H9 (cell line): ENCODE measurements around the gene MCM3AP. TPM values are rescaled to one million over a fixed set of nuclear protein-coding genes. Genes with fewer than 3 reads are reported as not detected.

ENCODE experiments used
- DNase-seq: peaks from one replicate; pipeline ENCODE4 v3.0.0-alpha.2; 2017
- H2AFZ ChIP-seq: one replicate; pipeline ENCODE4 v1.6.1; 2013; ENCODE audit warnings: mild to moderate bottlenecking, low read length, control low read depth, moderate library complexity
- H2AK5ac ChIP-seq: 2 replicates; pipeline ENCODE4 v1.6.1; 2013; ENCODE audit warnings: low read length, control low read depth, mixed read lengths; ENCODE audit not compliant: insufficient read length
- H2BK120ac ChIP-seq: one replicate; pipeline ENCODE4 v1.6.1; 2013; ENCODE audit warnings: low read depth, mild to moderate bottlenecking, low read length, control low read depth, inconsistent platforms; ENCODE audit not compliant: poor library complexity, severe bottlenecking
- H2BK12ac ChIP-seq: 2 replicates; pipeline ENCODE4 v1.6.1; 2013; ENCODE audit warnings: low read length, control low read depth, mixed read lengths, low read depth; ENCODE audit not compliant: insufficient read length
- H2BK15ac ChIP-seq: 2 replicates; pipeline ENCODE4 v1.6.1; 2013; ENCODE audit warnings: low read depth, low read length, control low read depth
- H2BK20ac ChIP-seq: one replicate; pipeline ENCODE4 v1.6.1; 2013; ENCODE audit warnings: low read depth, mild to moderate bottlenecking, low read length, control low read depth, inconsistent platforms; ENCODE audit not compliant: poor library complexity, severe bottlenecking
- H2BK5ac ChIP-seq: 2 replicates; pipeline ENCODE4 v1.6.1; 2013; ENCODE audit warnings: low read length, control low read depth, mixed read lengths; ENCODE audit not compliant: insufficient read length
- H3K14ac ChIP-seq: 2 replicates; pipeline ENCODE4 v1.6.1; 2013; ENCODE audit warnings: low read length, control low read depth; ENCODE audit not compliant: insufficient read depth
- H3K18ac ChIP-seq: 2 replicates; pipeline ENCODE4 v1.6.1; 2013; ENCODE audit warnings: low read depth, mild to moderate bottlenecking, mixed read lengths, low read length, control low read depth; ENCODE audit not compliant: insufficient read length
- H3K23ac ChIP-seq: 2 replicates; pipeline ENCODE4 v1.6.1; 2013; ENCODE audit warnings: low read length, control low read depth, mixed read lengths, low read depth; ENCODE audit not compliant: insufficient read length
- H3K23me2 ChIP-seq: 2 replicates; pipeline ENCODE4 v1.6.1; 2013; ENCODE audit warnings: low read depth, mild to moderate bottlenecking, mixed read lengths, low read length, control low read depth; ENCODE audit not compliant: insufficient read length, poor library complexity, severe bottlenecking
- H3K27ac ChIP-seq: 2 replicates; pipeline ENCODE4 v1.5.1; 2013; ENCODE audit warnings: low read length, control low read depth, mixed read lengths, low read depth; ENCODE audit not compliant: insufficient read length
- H3K27me3 ChIP-seq: 2 replicates; pipeline ENCODE4 v1.6.1; 2013; ENCODE audit warnings: low read length, control low read depth, inconsistent platforms; ENCODE audit not compliant: insufficient read depth
- H3K4ac ChIP-seq: 2 replicates; pipeline ENCODE4 v1.6.1; 2013; ENCODE audit warnings: low read depth, mild to moderate bottlenecking, control low read depth, inconsistent platforms, low read length, moderate library complexity
- H3K4me1 ChIP-seq: 2 replicates; pipeline ENCODE4 v1.6.1; 2013; ENCODE audit warnings: low read length, control low read depth, inconsistent platforms; ENCODE audit not compliant: insufficient read depth
- H3K4me2 ChIP-seq: 2 replicates; pipeline ENCODE4 v1.6.1; 2013; ENCODE audit warnings: low read length, control low read depth, mixed read lengths; ENCODE audit not compliant: insufficient read length, insufficient read depth
- H3K56ac ChIP-seq: 2 replicates; pipeline ENCODE4 v1.6.1; 2013; ENCODE audit warnings: low read depth, mild to moderate bottlenecking, mixed read lengths, low read length, control low read depth; ENCODE audit not compliant: insufficient read length
- H3K79me1 ChIP-seq: 2 replicates; pipeline ENCODE4 v1.6.1; 2013; ENCODE audit warnings: low read depth, mild to moderate bottlenecking, moderate library complexity, low read length, control low read depth, inconsistent platforms; ENCODE audit not compliant: insufficient read depth, poor library complexity, severe bottlenecking
- H3K79me2 ChIP-seq: 2 replicates; pipeline ENCODE4 v1.6.1; 2013; ENCODE audit warnings: low read length, control low read depth, inconsistent platforms; ENCODE audit not compliant: insufficient read depth
- H3K9ac ChIP-seq: 2 replicates; pipeline ENCODE4 v1.6.1; 2013; ENCODE audit warnings: low read length, control low read depth, mixed read lengths; ENCODE audit not compliant: insufficient read length; ENCODE audit errors: extremely low read depth
- H3K9me3 ChIP-seq: one replicate; pipeline ENCODE4 v1.6.1; 2013; ENCODE audit warnings: low read depth, low read length, inconsistent platforms; ENCODE audit not compliant: control insufficient read depth
- H3T11ph ChIP-seq: one replicate; pipeline ENCODE4 v1.6.1; 2013; ENCODE audit warnings: mild to moderate bottlenecking, low read length, control low read depth, inconsistent platforms
- H4K20me1 ChIP-seq: one replicate; pipeline ENCODE4 v1.6.1; 2013; ENCODE audit not compliant: control insufficient read depth, insufficient read length, insufficient read depth
- H4K5ac ChIP-seq: 2 replicates; pipeline ENCODE4 v1.6.1; 2013; ENCODE audit warnings: low read depth, mild to moderate bottlenecking, mixed read lengths, low read length, control low read depth; ENCODE audit not compliant: insufficient read length
- H4K8ac ChIP-seq: replicated peaks from 2 replicates; pipeline ENCODE4 v1.6.1; 2013; ENCODE audit warnings: low read length, control low read depth, mixed read lengths, low read depth; ENCODE audit not compliant: insufficient read length
- H4K91ac ChIP-seq: 2 replicates; pipeline ENCODE4 v1.6.1; 2013; ENCODE audit warnings: low read depth, mild to moderate bottlenecking, moderate library complexity, mixed read lengths, low read length, control low read depth; ENCODE audit not compliant: insufficient read length
- H3K27ac Mint-ChIP-seq, 3 experiments: 2 replicates in 2 of 3; 3 replicates in 1 of 3; pipeline ENCODE4 v1.8.0; 2020 to 2021; ENCODE audit warnings: mixed read lengths in 3 of 3, mild to moderate bottlenecking in 1 of 3, moderate library complexity in 1 of 3
- H3K27me3 Mint-ChIP-seq: 2 replicates; pipeline ENCODE4 v1.8.0; 2021; ENCODE audit warnings: low read depth, mild to moderate bottlenecking, moderate library complexity, mixed read lengths
- H3K36me3 Mint-ChIP-seq, 3 experiments: 2 replicates in 2 of 3; 3 replicates in 1 of 3; pipeline ENCODE4 v1.8.0; 2020 to 2021; ENCODE audit warnings: low read depth in 3 of 3, mixed read lengths in 3 of 3; ENCODE audit not compliant: insufficient read depth in 1 of 3
- H3K4me1 Mint-ChIP-seq, 2 experiments: 2 replicates each; pipeline ENCODE4 v1.8.0; 2020; ENCODE audit warnings: mixed read lengths in 2 of 2
- H3K4me3 Mint-ChIP-seq, 2 experiments: 2 replicates in 1 of 2; 3 replicates in 1 of 2; pipeline ENCODE4 v1.8.0; 2020 to 2021; ENCODE audit warnings: mild to moderate bottlenecking in 2 of 2, mixed read lengths in 2 of 2, moderate library complexity in 1 of 2
- H3K9me3 Mint-ChIP-seq, 2 experiments: 2 replicates in 1 of 2; 3 replicates in 1 of 2; pipeline ENCODE4 v1.8.0; 2020; ENCODE audit warnings: mild to moderate bottlenecking in 2 of 2, mixed read lengths in 2 of 2, moderate library complexity in 1 of 2
- whole genome bisulfite sequencing: extraction: QIAGEN DNeasy Blood & Tissue Kit; methylation state at CpG from one replicate; pipeline ENCODE4 v1.1.7; 2013; ENCODE audit warnings: missing lambda C conversion rate, low lambda C conversion rate, mixed read lengths; ENCODE audit not compliant: insufficient read length; ENCODE audit errors: extremely low coverage; 5-methylcytosine and 5-hydroxymethylcytosine counted together
- total RNA-seq: library from RNA; stranded (reverse); gene quantifications from 2 replicates; pipeline ENCODE4 v1.2.1, GENCODE V29; 2021
- TF ChIP-seq, protein P1 (sequence below): fragments of 200-600 bp; sonication (generic); conservative IDR thresholded peaks from 3 replicates; pipeline ENCODE4 v1.8.0; 2021; ENCODE audit warnings: antibody characterized with exemption, mild to moderate bottlenecking

Gene MCM3AP
- total RNA-seq, 1 experiment from 2014 or later: 124 TPM

DNA sequence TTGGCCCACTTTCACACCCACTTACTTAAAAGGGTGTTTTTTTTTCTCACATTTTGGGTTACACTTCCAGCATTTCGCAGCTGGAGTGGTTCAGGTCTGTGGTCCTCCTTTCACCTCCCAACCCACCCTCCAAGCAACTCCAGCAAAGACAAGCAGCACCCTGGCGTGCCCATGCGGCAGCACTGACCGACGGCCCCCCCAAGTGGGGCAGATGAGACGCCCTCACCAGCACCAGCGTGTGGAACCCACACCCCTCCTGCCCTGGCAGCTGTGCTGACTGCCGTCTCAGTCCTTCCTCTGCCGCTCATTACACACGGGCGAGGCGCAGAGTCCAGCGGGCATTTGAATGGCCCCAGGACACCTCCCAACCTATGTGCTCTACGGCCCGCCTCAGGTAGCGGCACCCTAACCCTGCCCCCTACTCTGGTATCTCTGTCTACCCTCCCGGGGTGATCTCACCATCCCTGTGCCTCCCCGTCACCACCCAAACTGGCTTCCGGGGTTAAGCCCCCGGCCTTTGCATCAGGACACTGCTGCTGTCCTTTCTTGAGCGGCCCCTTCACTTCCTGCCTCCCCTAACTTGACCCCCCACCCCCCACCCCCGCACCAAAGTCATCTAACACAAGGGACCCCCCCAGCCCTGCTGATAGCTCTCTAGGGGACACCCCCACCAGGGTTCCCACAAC is 67.8 kb downstream of the MCM3AP start:
- Mint-ChIP-seq H3K27me3 (no peaks in the 10 kb centered on the region), H3K27ac (peak overlapping the region in 2 of 3 experiments; percentile 77 to 94; a peak in 6 of 7 replicates), H3K9me3 (no peaks in the 10 kb centered on the region), H3K4me1 (no peaks in the 10 kb centered on the region), H3K4me3 (no peak overlapping the region; a peak in 1 of 5 replicates), H3K36me3 (peaks cover 25 to 57% (median 41%) of the 10 kb centered on the region in 3 experiments)
- Histone ChIP-seq H2BK12ac (no peak overlapping the region), H3K56ac (no peak overlapping the region), H3K27ac (no peak overlapping the region), H2BK5ac (no peak overlapping the region), H3T11ph (no peak overlapping the region), H4K5ac (no peak overlapping the region), H3K9ac (no peak overlapping the region), H3K23ac (no peak overlapping the region), H2BK15ac (no peak overlapping the region), H3K27me3 (no peaks in the 10 kb centered on the region), H3K23me2 (no peaks in the 10 kb centered on the region), H2BK20ac (no peak overlapping the region), H2AFZ (no peak overlapping the region), H4K20me1 (no peaks in the 10 kb centered on the region), H3K79me1 (no peaks in the 10 kb centered on the region), H3K4me1 (no peaks in the 10 kb centered on the region), H4K91ac (no peak overlapping the region), H3K79me2 (peaks cover 14% of the 10 kb centered on the region; the same call in 1 of the 2 replicates), H2AK5ac (no peak overlapping the region), H3K4ac (no peak overlapping the region), H3K4me2 (no peak overlapping the region), H3K9me3 (no peaks in the 10 kb centered on the region), H4K8ac (no peak overlapping the region), H3K14ac (no peak overlapping the region), H3K18ac (no peak overlapping the region), H2BK120ac (no peak overlapping the region)
- TF ChIP-seq, protein P1, sequence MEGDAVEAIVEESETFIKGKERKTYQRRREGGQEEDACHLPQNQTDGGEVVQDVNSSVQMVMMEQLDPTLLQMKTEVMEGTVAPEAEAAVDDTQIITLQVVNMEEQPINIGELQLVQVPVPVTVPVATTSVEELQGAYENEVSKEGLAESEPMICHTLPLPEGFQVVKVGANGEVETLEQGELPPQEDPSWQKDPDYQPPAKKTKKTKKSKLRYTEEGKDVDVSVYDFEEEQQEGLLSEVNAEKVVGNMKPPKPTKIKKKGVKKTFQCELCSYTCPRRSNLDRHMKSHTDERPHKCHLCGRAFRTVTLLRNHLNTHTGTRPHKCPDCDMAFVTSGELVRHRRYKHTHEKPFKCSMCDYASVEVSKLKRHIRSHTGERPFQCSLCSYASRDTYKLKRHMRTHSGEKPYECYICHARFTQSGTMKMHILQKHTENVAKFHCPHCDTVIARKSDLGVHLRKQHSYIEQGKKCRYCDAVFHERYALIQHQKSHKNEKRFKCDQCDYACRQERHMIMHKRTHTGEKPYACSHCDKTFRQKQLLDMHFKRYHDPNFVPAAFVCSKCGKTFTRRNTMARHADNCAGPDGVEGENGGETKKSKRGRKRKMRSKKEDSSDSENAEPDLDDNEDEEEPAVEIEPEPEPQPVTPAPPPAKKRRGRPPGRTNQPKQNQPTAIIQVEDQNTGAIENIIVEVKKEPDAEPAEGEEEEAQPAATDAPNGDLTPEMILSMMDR: no peak
- WGBS: no CpG with 5 or more reads among the region's 22 CpGs
- DNase-seq: no peak
